HepG2 (cell line): ENCODE data around the gene RUSF1. TPM values are rescaled to one million over a fixed set of nuclear protein-coding genes. Genes with fewer than 3 reads are reported as not detected.

Experiments used
- BHLHE40 ChIP-seq: IDR thresholded peaks from 2 replicates; pipeline ENCODE4 v1.6.1; 2011; ENCODE audit warnings: low read length, improper control_type of control experiment
- CBX5 ChIP-seq: sonication (generic); formaldehyde crosslinking; IDR thresholded peaks from 2 replicates; pipeline ENCODE4 v1.4.0; 2020; ENCODE audit warnings: missing genetic modification reagents, borderline replicate concordance
- FOXM1 ChIP-seq: sonication (generic); formaldehyde crosslinking; IDR thresholded peaks from 2 replicates; pipeline ENCODE4 v1.5.0; 2020; ENCODE audit warnings: missing genetic modification reagents
- IRF2 ChIP-seq: IDR thresholded peaks from 2 replicates; pipeline ENCODE4 v1.6.1; 2018; ENCODE audit warnings: missing genetic modification reagents, missing compliant biosample characterization
- MAF1 ChIP-seq: sonication (generic); formaldehyde crosslinking; IDR thresholded peaks from 2 replicates; pipeline ENCODE4 v1.5.0; 2020; ENCODE audit warnings: missing genetic modification reagents, borderline replicate concordance
- MED1 ChIP-seq: sonication (generic); formaldehyde crosslinking; IDR thresholded peaks from 2 replicates; pipeline ENCODE4 v1.4.0; 2020; ENCODE audit warnings: missing genetic modification reagents
- MLXIP ChIP-seq: sonication (generic); formaldehyde crosslinking; IDR thresholded peaks from 2 replicates; pipeline ENCODE4 v1.9.0; 2021; ENCODE audit warnings: missing genetic modification reagents, borderline replicate concordance
- NBN ChIP-seq: fragments of 450-650 bp; conservative IDR thresholded peaks from 2 replicates; pipeline ENCODE4 v1.6.1; 2017
- PAX8 ChIP-seq: sonication (generic); formaldehyde crosslinking; IDR thresholded peaks from 2 replicates; pipeline ENCODE4 v1.8.0; 2022; ENCODE audit warnings: mild to moderate bottlenecking, missing genetic modification reagents, borderline replicate concordance
- RAD51 ChIP-seq: fragments of 450-650 bp; IDR thresholded peaks from 2 replicates; pipeline ENCODE4 v1.6.1; 2016; ENCODE audit warnings: borderline replicate concordance
- RARA ChIP-seq: IDR thresholded peaks from 2 replicates; pipeline ENCODE4 v1.6.1; 2016; ENCODE audit warnings: missing genetic modification reagents, missing compliant biosample characterization
- RARG ChIP-seq: sonication (generic); formaldehyde crosslinking; IDR thresholded peaks from 2 replicates; pipeline ENCODE4 v1.4.0; 2020; ENCODE audit warnings: low read depth, mild to moderate bottlenecking, missing genetic modification reagents
- RBAK ChIP-seq: sonication (generic); formaldehyde crosslinking; IDR thresholded peaks from 2 replicates; pipeline ENCODE4 v1.5.1; 2020; ENCODE audit warnings: mild to moderate bottlenecking, missing genetic modification reagents
- STAG1 ChIP-seq: sonication (generic); formaldehyde crosslinking; IDR thresholded peaks from 2 replicates; pipeline ENCODE4 v1.4.0; 2020; ENCODE audit warnings: missing genetic modification reagents
- TBL1XR1 ChIP-seq: fragments of 150-350 bp; IDR thresholded peaks from 2 replicates; pipeline ENCODE4 v1.6.1; 2014; ENCODE audit warnings: borderline replicate concordance, low read length; ENCODE audit not compliant: partially characterized antibody
- THRA ChIP-seq: sonication (generic); formaldehyde crosslinking; IDR thresholded peaks from 2 replicates; pipeline ENCODE4 v1.4.0; 2020; ENCODE audit warnings: missing genetic modification reagents, borderline replicate concordance
- ZBTB21 ChIP-seq: sonication (generic); formaldehyde crosslinking; IDR thresholded peaks from 2 replicates; pipeline ENCODE4 v1.4.0; 2020; ENCODE audit warnings: missing genetic modification reagents
- ZFP36L1 ChIP-seq: sonication (generic); formaldehyde crosslinking; IDR thresholded peaks from 2 replicates; pipeline ENCODE4 v1.8.0; 2022; ENCODE audit warnings: mild to moderate bottlenecking, missing genetic modification reagents, moderate library complexity
- ZFYVE20 ChIP-seq: sonication (generic); formaldehyde crosslinking; IDR thresholded peaks from 2 replicates; pipeline ENCODE4 v1.8.0; 2023; ENCODE audit warnings: low read depth, mild to moderate bottlenecking, moderate library complexity, missing genetic modification reagents, borderline replicate concordance
- ZMYM4 ChIP-seq: sonication (generic); formaldehyde crosslinking; IDR thresholded peaks from 2 replicates; pipeline ENCODE4 v1.8.1; 2023; ENCODE audit warnings: mild to moderate bottlenecking, missing genetic modification reagents
- ZNF234 ChIP-seq: sonication (generic); formaldehyde crosslinking; conservative IDR thresholded peaks from 2 replicates; pipeline ENCODE4 v1.5.1; 2020; ENCODE audit warnings: mild to moderate bottlenecking, missing genetic modification reagents
- ZNF335 ChIP-seq: sonication (generic); formaldehyde crosslinking; IDR thresholded peaks from 2 replicates; pipeline ENCODE4 v1.4.0; 2020; ENCODE audit warnings: missing genetic modification reagents
- ZNF367 ChIP-seq: sonication (generic); formaldehyde crosslinking; IDR thresholded peaks from 2 replicates; pipeline ENCODE4 v1.4.0; 2020; ENCODE audit warnings: missing genetic modification reagents, borderline replicate concordance
- ZNF556 ChIP-seq: sonication (generic); formaldehyde crosslinking; IDR thresholded peaks from 2 replicates; pipeline ENCODE4 v1.4.0; 2020; ENCODE audit warnings: mild to moderate bottlenecking, missing genetic modification reagents, borderline replicate concordance
- ZNF577 ChIP-seq: sonication (generic); formaldehyde crosslinking; IDR thresholded peaks from 2 replicates; pipeline ENCODE4 v1.4.0; 2020; ENCODE audit warnings: mild to moderate bottlenecking, low read depth, missing genetic modification reagents, borderline replicate concordance
- ZNF777 ChIP-seq: sonication (generic); formaldehyde crosslinking; IDR thresholded peaks from 2 replicates; pipeline ENCODE4 v1.4.0; 2020; ENCODE audit warnings: missing genetic modification reagents
- ZNF816 ChIP-seq: sonication (generic); formaldehyde crosslinking; IDR thresholded peaks from 2 replicates; pipeline ENCODE4 v1.8.0; 2022; ENCODE audit warnings: missing genetic modification reagents, mild to moderate bottlenecking, borderline replicate concordance
- polyA plus RNA-seq, 8 experiments: library from polyadenylated mRNA; depleted of rRNA in 3 of 8; stranded (reverse) in 7 of 8; unstranded in 1 of 8; fragments of >200 nt; fragmentation: Illumina TruSeq in 4 of 8; extraction: Trizol in 4 of 8; gene quantifications; 2 replicates each; pipeline versions ENCODE4 v1.2.1 to v1.2.3, GENCODE V29; 2011 to 2016; ENCODE audit warnings: low read depth in 4 of 8, missing spikeins in 1 of 8, mixed read lengths in 1 of 8; ENCODE audit not compliant: insufficient read depth in 1 of 8
- total RNA-seq, 5 experiments: library from RNA; depleted of rRNA; stranded (reverse); fragments of >200 nt; fragmentation: Illumina TruSeq; extraction: Trizol; gene quantifications; 2 replicates each; pipeline ENCODE4 v1.2.3, GENCODE V29; 2016; ENCODE audit warnings: low read depth in 1 of 5

The RUSF1 gene
- total and polyA plus RNA-seq, 2 of the 13 experiments (the other 11 are each of a cell fraction or from before 2014, with no cell fraction given) = 40.8 to 50.2 TPM

- TF ChIP-seq ZNF816 (CRISPR knock-in tag) (no peak), ZNF234 (CRISPR knock-in tag) (no peak), ZNF556 (CRISPR knock-in tag) (no peak), MAF1 (no peak), CBX5 (CRISPR knock-in tag) (no peak; the same call in 1 of the 2 replicates), ZMYM4 (CRISPR knock-in tag) (peak; percentile 72), ZFYVE20 (CRISPR knock-in tag) (no peak), RBAK (CRISPR knock-in tag) (no peak), MLXIP (CRISPR knock-in tag) (no peak), FOXM1 (CRISPR knock-in tag) (no peak), MED1 (peak; percentile 58; the same call in 1 of the 2 replicates), RAD51 (no peak), ZNF577 (no peak), ZBTB21 (CRISPR knock-in tag) (0 out of 2 replicates have a peak, but pooled peaks have one; percentile 47), ZNF367 (CRISPR knock-in tag) (no peak), IRF2 (CRISPR knock-in tag) (no peak), RARA (CRISPR knock-in tag) (peak; percentile 59; the same call in 1 of the 2 replicates), TBL1XR1 (no peak), ZNF777 (CRISPR knock-in tag) (no peak), STAG1 (CRISPR knock-in tag) (no peak), PAX8 (CRISPR knock-in tag) (peak; percentile 5; the same call in 1 of the 2 replicates), RARG (CRISPR knock-in tag) (no peak), BHLHE40 (peak; percentile 56), ZNF335 (CRISPR knock-in tag) (no peak), ZFP36L1 (no peak), THRA (CRISPR knock-in tag) (no peak), NBN (no peak)
Observed at GRCh38 chr16:31453255-31454204, 54.7 kb downstream of the RUSF1 start (continued).
